DND-41 (cell line): ENCODE data around the gene MAP7.

Source experiments
- EZH2 ChIP-seq: IDR thresholded peaks from 3 replicates; pipeline ENCODE4 v1.6.1; 2012; ENCODE audit warnings: borderline replicate concordance, low read depth, mild to moderate bottlenecking, moderate library complexity, low read length, inconsistent platforms; ENCODE audit not compliant: severe bottlenecking
- TF ChIP-seq, protein P1 (sequence below): IDR thresholded peaks from 2 replicates; pipeline ENCODE4 v1.5.1; 2012; ENCODE audit warnings: borderline replicate concordance, low read length, moderate library complexity, mild to moderate bottlenecking; ENCODE audit not compliant: poor library complexity, severe bottlenecking; ENCODE audit errors: extremely low read depth

DNA sequence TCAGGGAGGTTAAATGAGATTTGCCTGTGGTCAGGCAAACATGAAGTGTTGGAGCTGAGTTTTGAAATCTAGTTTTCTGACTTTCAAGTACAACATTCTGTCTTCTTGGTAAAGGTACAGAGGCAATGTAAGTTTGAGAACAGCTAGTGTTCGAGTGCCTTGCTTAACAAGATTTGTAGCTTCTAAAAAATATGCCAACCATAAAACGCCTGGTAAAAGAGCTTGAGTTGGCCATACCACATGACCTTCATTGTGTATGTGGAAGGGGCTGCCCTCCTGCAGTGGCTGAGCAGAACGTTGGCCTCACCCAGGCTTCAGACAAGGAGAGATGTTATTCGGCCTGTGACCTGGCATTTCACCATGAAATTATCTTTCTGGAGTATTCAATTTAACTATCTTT is 86.5 kb downstream of the MAP7 start:
- TF ChIP-seq, protein P1, sequence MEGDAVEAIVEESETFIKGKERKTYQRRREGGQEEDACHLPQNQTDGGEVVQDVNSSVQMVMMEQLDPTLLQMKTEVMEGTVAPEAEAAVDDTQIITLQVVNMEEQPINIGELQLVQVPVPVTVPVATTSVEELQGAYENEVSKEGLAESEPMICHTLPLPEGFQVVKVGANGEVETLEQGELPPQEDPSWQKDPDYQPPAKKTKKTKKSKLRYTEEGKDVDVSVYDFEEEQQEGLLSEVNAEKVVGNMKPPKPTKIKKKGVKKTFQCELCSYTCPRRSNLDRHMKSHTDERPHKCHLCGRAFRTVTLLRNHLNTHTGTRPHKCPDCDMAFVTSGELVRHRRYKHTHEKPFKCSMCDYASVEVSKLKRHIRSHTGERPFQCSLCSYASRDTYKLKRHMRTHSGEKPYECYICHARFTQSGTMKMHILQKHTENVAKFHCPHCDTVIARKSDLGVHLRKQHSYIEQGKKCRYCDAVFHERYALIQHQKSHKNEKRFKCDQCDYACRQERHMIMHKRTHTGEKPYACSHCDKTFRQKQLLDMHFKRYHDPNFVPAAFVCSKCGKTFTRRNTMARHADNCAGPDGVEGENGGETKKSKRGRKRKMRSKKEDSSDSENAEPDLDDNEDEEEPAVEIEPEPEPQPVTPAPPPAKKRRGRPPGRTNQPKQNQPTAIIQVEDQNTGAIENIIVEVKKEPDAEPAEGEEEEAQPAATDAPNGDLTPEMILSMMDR, result no peak
- no peak for TF ChIP-seq EZH2
